SK-MEL-5 (cell line): ENCODE data around the gene KLHL2. TPM values are rescaled to one million over a fixed set of nuclear protein-coding genes. Genes with fewer than 3 reads are reported as not detected.

Experiments
- DNase-seq: peaks from one replicate; pipeline ENCODE4 v3.0.0-alpha.2; 2016; ENCODE audit warnings: low read depth, low spot score
- in situ Hi-C: cut with HindIII; loops from 2 replicates; pipeline ENCODE4 v1.10.0; 2016; ENCODE audit warnings: low sequenced_read_pairs, high pct_unique_total_duplicates, low pct_unique_long_range_greater_than_20kb
- small RNA-seq, 2 experiments: library from RNA; depleted of rRNA; stranded (forward); fragments of <200 nt; gene quantifications; one replicate each; pipeline ENCODE3, GENCODE V24; 2014
- total RNA-seq: library from RNA; depleted of rRNA; stranded (reverse); fragments of >200 nt; shearing (Covaris generic); gene quantifications from 2 replicates; pipeline ENCODE4 v1.2.3, GENCODE V29; 2014; rRNA removed

Gene KLHL2
- total RNA-seq, 1 experiment from 2014 or later, result 13.8 TPM

DNA sequence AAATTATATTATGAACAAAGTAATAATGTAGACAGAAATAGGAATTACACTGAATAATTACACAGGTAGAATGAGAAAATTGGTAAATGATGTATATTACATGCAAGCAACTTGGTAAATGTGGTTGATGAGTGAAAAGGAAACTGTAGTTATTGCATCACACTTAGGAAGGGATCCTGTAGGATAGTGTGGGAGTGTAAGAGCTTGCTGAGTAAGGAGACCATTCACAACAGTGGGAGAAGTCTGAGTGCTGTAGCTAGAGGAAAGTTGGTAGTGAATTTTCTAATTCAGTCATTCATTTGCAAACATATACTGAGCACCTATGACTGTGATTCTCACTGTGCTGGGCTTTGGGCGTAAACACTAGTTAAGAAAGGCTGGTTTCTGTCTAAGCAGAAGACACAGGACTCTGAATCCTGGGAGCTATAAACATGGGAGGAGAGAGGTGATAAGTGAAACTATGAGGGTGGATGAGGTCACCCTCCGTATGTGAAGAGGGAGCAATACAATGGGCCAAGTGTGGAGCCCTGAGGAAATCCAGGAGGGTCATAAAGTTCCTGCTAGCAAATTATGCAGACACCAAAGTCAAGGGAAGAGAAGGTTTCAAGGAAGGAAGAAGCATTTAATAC is 157.2 kb downstream of the KLHL2 start:
- in situ Hi-C loops, result no loop called here
- DNase-seq, result no peak

DNA sequence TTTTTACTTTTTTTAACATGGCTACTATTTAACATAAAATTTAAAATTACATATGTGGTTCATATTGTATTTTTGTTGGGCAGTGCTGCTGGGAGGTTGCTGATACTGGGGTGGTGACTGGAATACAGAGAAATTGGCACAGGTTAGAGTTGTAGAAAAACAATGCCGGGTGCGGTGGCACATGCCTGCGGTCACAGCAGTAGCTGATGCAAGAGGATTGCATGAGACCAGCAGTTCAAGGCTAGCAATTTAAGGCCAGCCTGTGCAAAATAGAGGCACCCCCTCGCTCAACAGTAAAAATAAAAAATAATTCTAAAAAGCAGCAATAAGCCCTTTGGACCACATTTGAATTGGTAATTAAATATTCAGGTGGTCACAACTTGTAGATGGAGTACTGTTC is 159.7 kb downstream of the KLHL2 start:
- no peak for DNase-seq
- in situ Hi-C loops, result no loop called here

DNA sequence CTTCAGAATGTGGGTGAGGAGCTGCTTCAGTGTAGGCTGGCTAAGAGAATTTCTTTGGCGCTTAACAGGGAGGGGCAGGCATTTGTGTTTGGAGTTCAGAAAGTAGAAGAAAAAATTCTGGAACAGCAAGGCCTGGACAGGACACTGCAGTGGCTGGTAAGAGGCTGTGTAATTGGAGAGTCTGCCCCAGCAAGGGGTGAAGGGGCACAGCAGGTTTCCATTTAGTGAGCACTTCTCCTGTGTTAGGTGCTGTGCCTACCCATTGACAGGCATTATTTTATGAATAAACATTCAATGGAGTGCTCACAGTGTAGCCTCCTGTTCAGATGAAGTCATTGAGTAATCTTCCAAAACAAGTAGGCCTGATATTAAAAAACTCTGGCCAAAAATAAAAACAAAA is 160.8 kb downstream of the KLHL2 start:
- DNase-seq, result no peak
- in situ Hi-C loops, result no loop called here

GRCh38 chr4:165368567-165368966 is 161.2 kb downstream of the KLHL2 start:
- in situ Hi-C loops, result no loop called here
- DNase-seq, result no peak

GRCh38 chr4:165369522-165369921 is 162.2 kb downstream of the KLHL2 start:
- no peak for DNase-seq
- in situ Hi-C loops, result no loop called here

DNA sequence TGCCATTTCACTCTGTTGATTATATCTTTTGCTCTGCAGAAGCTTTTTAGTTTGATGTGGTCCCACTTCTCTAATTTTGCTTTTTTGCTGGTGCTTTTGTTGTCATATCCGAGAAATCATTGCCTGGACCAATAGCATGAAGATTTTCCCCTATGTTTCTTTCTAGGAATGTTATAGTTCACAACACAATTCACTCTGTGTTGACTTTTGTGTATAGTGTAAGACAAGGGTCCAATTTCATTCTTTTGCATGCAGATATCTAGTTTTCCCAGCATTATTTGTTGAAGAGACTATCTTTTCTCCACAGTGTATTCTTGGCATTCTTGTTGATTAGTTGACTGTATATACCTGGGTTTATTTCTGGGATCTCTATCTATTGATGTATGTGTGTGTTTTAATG is 163.2 kb downstream of the KLHL2 start:
- in situ Hi-C loops, result no loop called here
- no peak for DNase-seq

Small RNA genes lying within 50 kb of the gene (small RNA-seq; reads per million reads assigned to genes)
- 0 reads per million in 2 experiments for gene RNU4-87P

Other genes with a start within 250 kb of the KLHL2 start
- gene TRIM61, start 229.9 kb upstream of the KLHL2 start, total RNA-seq, result not detected in 2 replicates
- not detected in 2 replicates for gene TRIM60, start 175.6 kb upstream of the KLHL2 start, total RNA-seq
- not detected in 2 replicates for gene TRIM75, start 153.7 kb upstream of the KLHL2 start, total RNA-seq
- gene TMEM192, start 94.7 kb upstream of the KLHL2 start, total RNA-seq, result 56.9 and 57.9 TPM in 2 replicates
- 75.8 and 89.5 TPM in 2 replicates for gene MSMO1, start 120.1 kb downstream of the KLHL2 start, total RNA-seq
- 0.29 and 2.0 TPM in 2 replicates for gene CPE, start 171.4 kb downstream of the KLHL2 start, total RNA-seq